GM18868 (cell line): Measurements from ENCODE around the gene WWOX.
"Not testable (repeated sequence)": the region's sequence is repeated elsewhere in the genome, so short reads cannot be mapped to it uniquely, and the experiment has no call there.

Experiments
- ATAC-seq: cut with Tn5 transposase; IDR thresholded peaks from one replicate; pipeline ENCODE4 v1.9.1; 2021; ENCODE audit warnings: mild to moderate bottlenecking, moderate library complexity; ENCODE audit not compliant: unreplicated experiment

The WWOX gene

GRCh38 chr16:79021991-79022630, 922.7 kb downstream of the WWOX start:
- ATAC-seq: no peak

DNA sequence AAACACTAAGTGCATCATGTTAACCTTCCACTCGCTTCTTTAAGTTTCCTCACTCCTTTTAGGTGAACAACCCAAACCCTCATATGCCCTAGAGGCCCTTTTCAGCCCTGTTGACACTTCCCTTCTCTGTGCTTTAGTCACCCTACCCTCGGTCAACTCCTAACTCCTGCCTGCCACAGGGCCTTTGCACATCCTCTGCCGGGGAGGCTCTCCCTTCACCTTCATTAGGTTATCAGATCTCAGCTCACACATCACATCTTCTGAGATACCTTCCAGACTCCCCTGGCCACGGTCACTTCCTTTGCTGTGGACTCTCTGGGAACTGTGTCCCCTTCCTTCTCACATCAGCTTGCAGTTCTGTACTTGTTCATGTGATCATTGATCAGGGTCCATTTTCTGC, 926.7 kb downstream of the WWOX start:
- no peak for ATAC-seq

DNA sequence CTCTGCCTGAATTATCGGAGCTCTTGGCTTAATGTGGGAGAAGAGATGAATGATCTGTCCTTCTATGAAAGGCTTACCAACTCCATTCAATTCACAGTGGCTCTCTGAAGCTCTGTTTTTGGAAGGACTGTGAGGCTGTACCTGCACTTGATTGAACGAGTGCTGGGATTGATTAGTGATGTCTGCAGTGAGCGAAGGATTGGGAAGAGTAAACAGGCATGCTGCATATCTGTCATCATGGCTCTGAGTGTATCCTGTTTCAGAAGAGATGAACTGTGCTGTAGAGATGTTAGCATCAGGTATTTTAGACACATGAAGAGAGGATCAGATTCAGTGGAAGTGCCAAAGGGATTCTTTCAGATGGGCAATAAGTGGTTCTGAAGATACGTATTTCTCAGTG, 937.1 kb downstream of the WWOX start:
- ATAC-seq: no peak

- ATAC-seq: no peak
These were observed 938.3 kb downstream of the WWOX start for GRCh38 chr16:79037521-79038373.

DNA sequence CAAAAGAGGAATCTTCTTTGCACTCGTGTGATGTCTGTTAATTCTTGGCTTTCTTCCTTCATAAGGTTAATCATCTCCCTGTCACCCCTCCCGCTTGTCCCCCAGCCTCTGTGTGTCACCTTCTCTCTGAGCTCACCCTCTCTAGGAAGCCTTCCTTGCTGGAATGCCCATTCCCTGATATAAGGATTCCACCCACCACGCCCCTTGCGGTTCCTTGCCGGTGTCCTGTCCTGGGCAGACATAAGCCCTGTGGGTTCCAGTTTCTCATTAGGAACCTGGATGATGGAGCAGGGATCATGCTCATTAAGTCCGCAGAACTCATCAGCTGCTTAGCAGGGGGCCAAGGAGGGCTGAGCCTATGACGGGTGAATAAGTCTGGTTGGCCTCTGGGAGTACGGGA, 941.8 kb downstream of the WWOX start:
- no peak for ATAC-seq

- no peak for ATAC-seq
These were observed 942.7 kb downstream of the WWOX start for GRCh38 chr16:79042141-79042540.

- ATAC-seq: no peak
These were observed 943.4 kb downstream of the WWOX start for GRCh38 chr16:79042886-79043285.

GRCh38 chr16:79045191-79045590, 945.7 kb downstream of the WWOX start:
- no peak for ATAC-seq

GRCh38 chr16:79047337-79047736, 947.9 kb downstream of the WWOX start:
- ATAC-seq: peak; percentile 72

DNA sequence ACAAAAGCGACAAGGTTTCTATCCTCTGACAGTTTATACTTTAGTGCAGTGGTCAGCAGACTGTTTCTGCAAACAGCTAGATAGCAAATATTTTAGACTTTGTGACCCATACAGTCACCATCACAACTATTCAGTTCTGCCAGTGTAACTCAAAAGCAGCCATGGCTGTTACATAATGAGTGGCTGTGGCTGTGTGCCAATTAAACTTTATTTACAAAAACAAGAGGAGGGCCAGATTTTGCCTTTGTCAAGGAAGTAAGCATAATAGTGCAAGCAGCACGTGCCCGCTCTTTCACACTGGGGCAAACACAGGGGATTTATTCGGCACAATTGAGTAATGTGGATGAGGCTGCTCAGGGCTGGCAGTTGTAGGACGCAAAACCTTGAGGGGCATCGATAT, 949.6 kb downstream of the WWOX start:
- ATAC-seq: no peak

- ATAC-seq: no peak
These were observed 950.6 kb downstream of the WWOX start for GRCh38 chr16:79050063-79050462.

GRCh38 chr16:79051313-79051712, 951.9 kb downstream of the WWOX start:
- no peak for ATAC-seq

DNA sequence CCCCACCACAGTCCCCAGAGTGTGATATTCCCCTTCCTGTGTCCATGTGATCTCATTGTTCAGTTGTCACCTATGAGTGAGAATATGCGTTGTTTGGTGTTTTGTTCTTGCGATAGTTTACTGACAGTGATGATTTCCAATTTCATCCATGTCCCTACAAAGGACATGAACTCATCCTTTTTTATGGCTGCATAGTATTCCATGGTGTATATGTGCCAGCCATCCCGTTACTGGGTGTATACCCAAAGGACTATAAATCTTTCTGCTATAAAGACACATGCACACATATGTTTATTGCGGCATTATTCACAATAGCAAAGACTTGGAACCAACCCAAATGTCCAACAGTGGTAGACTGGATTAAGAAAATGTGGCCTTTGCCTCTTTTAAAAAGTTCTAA, 952.7 kb downstream of the WWOX start:
- not testable (repeated sequence) for ATAC-seq

- no peak for ATAC-seq
These were observed 954.1 kb downstream of the WWOX start for GRCh38 chr16:79053577-79053976.

- no peak for ATAC-seq
These were observed 954.9 kb downstream of the WWOX start for GRCh38 chr16:79054211-79054984.

GRCh38 chr16:79055251-79055970, 956.0 kb downstream of the WWOX start:
- ATAC-seq: no peak

DNA sequence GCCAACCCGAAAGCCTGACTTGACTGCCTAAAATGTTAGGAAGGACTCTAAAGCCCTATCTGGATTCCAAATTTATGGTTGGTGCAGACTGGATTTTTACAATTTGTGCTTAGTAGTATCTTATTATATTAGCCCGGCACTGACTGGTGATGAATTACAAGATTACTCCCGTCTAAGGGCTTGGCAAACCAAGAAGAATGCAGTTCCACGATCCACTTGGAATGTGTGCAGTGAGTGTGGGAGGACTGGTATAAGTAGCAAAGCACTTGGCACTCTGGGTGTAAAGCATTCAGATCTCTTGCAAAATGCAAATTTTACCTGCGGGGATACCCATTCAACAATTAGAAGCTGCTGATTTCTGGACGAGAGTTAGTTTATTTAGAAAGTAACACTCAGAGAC, 961.7 kb downstream of the WWOX start:
- no peak for ATAC-seq

GRCh38 chr16:79062336-79062735, 962.9 kb downstream of the WWOX start:
- ATAC-seq: no peak

- ATAC-seq: no peak
These were observed 963.4 kb downstream of the WWOX start for GRCh38 chr16:79062821-79063220.

GRCh38 chr16:79064256-79064972, 965.0 kb downstream of the WWOX start:
- no peak for ATAC-seq
